IPS DF 6.9 (cell line): ENCODE data around the gene ACAP2.

Experiments
- DNase-seq: peaks from one replicate; pipeline ENCODE4 v3.0.0-alpha.2; 2013; ENCODE audit warnings: low read depth, low spot score
- H3K27ac ChIP-seq: one replicate; pipeline ENCODE4 v1.5.1; 2013; ENCODE audit warnings: low read length, control low read depth
- H3K27me3 ChIP-seq: 2 replicates; pipeline ENCODE4 v1.6.1; 2013; ENCODE audit warnings: mild to moderate bottlenecking, low read length; ENCODE audit not compliant: control insufficient read depth, insufficient read depth
- H3K36me3 ChIP-seq: 2 replicates; pipeline ENCODE4 v1.6.1; 2013; ENCODE audit warnings: low read length; ENCODE audit not compliant: control insufficient read depth, insufficient read depth
- H3K4me1 ChIP-seq: 2 replicates; pipeline ENCODE4 v1.6.1; 2013; ENCODE audit warnings: low read length; ENCODE audit not compliant: control insufficient read depth, insufficient read depth
- H3K4me3 ChIP-seq: 2 replicates; pipeline ENCODE4 v1.5.1; 2013; ENCODE audit warnings: mild to moderate bottlenecking, low read length
- H3K9me3 ChIP-seq: 2 replicates; pipeline ENCODE4 v1.6.1; 2013; ENCODE audit warnings: low read length, inconsistent platforms; ENCODE audit not compliant: control insufficient read depth, insufficient read depth
- WGBS: extraction: QIAGEN DNeasy Blood & Tissue Kit; methylation state at CpG from one replicate; pipeline ENCODE4 v1.1.7; 2013; ENCODE audit warnings: mixed read lengths, missing lambda C conversion rate; ENCODE audit not compliant: insufficient read length, insufficient coverage; 5-methylcytosine and 5-hydroxymethylcytosine counted together

The ACAP2 gene

GRCh38 chr3:195254454-195255175 lies 188.2 kb downstream of the ACAP2 start:
- peaks cover 19% of the 10 kb centered on the region for H3K4me1 ChIP-seq
- no CpG with 5 or more reads among the region's 16 CpGs for WGBS

DNA sequence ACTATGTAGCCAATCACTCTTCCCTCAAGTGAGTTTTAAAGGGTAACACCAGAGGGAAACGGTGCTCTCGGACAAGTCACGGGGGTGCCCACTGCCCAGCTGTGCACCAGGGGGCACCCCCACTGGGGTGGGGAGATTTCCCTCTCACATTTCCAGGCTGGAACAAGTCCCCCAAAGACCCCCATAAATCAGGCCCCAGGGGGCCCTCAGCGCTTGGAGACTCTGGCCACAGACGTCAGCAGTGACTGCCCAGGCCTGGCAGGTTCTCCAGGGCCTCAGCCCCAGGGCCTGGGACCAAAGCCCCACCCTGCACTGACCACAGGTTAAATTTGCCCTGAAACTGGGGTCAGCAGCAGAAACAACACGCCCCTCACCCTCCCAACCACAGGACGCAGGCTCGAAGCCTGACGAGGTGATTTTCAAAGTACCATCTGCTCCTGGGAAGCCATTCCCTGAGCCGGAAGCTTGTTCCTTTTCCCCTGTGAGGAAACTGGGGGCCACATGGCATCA lies 188.8 kb downstream of the ACAP2 start:
- no peak overlapping the region for H3K27ac ChIP-seq
- H3K36me3 ChIP-seq: no peaks in the 10 kb centered on the region
- WGBS: no CpG with 5 or more reads among the region's 10 CpGs
- no peak overlapping the region for H3K4me3 ChIP-seq
- no peaks in the 10 kb centered on the region for H3K9me3 ChIP-seq
- no peaks in the 10 kb centered on the region for H3K27me3 ChIP-seq
- H3K4me1 ChIP-seq: peaks cover 15% of the 10 kb centered on the region
- no peak for DNase-seq

More at GRCh38 chr3:195254454-195255175, 188.2 kb downstream of the ACAP2 start:
- Histone ChIP-seq H3K4me3 (no peak overlapping the region), H3K27ac (no peak overlapping the region), H3K36me3 (no peaks in the 10 kb centered on the region), H3K9me3 (no peaks in the 10 kb centered on the region), H3K27me3 (no peaks in the 10 kb centered on the region)
- no peak for DNase-seq

DNA sequence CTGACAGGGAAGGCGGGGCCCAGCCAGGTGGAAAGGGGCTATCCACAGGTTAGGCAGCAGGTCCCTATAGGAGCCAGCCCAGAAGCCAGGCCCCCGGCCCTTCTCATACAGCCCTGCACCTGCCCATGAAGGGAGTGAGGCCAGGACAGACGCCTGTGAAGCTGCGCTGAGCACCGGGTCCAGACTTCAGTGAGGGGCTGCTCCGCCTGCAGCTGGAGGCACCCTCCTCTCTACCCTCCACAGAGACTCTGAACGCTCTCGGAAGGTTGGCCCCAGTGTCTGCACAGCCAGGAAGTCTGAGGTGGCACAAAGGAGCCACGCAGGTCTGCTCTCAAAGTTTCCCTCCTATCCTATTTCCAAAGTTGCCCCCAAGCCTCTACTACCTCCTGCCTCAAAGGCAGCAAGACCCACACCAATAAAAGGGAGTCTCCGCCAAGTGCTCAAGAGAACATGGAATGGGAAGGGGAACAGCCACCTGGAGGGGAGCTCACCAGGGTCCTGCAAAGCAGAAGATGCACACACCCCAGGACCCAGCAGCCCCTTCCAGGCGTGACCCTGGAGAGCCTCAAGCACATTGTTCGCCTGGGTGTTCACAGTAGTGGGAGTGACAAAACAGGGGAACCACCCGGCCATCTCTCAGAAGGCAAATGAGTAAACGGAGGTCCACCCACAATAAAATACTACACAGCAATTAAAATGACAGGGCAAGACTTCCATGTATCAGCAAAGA lies 191.3 kb downstream of the ACAP2 start:
- no CpG with 5 or more reads among the region's 14 CpGs for WGBS
- Histone ChIP-seq H3K27ac (no peak overlapping the region), H3K27me3 (no peaks in the 10 kb centered on the region), H3K4me1 (peaks cover 13% of the 10 kb centered on the region), H3K9me3 (no peaks in the 10 kb centered on the region), H3K36me3 (no peaks in the 10 kb centered on the region), H3K4me3 (no peak overlapping the region)
- no peak for DNase-seq

DNA sequence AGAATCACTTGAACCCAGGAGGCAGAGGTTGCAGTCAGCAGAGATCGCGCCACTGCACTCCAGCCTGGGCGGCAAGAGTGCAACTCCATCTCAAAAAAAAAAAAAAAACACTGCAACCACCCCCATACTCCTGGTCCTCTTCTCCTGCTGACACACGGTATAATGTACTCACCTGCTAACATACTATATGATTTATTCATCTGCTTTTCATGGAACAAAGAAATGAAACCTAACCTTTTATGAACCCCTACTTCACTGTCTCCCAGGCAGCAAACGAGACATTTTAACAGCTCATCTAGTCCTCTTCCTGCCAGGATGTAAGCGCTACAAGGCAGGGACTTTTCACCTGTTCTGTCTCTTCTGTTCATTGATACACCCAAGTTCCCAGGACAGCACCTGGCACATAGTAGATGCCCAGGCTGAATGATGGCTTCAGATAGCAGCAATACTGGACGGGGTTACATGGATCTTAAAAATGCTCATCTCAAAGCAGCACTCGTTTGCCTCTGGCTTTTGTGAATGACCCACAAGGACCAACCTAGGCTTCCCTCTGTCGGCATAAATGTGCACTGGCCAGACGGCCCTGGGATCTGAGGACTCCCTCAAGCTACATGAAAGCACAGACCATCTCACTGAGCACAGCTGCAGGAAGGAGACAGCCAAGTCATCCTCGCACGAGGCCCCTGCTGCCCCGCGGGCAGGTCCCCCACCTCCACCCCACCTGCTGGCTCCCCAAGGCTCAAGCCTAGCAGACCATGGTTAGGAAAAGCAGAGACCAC lies 192.2 kb downstream of the ACAP2 start:
- no peaks in the 10 kb centered on the region for H3K9me3 ChIP-seq
- H3K27me3 ChIP-seq: no peaks in the 10 kb centered on the region
- no CpG with 5 or more reads among the region's 14 CpGs for WGBS
- H3K4me3 ChIP-seq: no peak overlapping the region
- no peak overlapping the region for H3K27ac ChIP-seq
- no peak for DNase-seq
- H3K4me1 ChIP-seq: peaks cover 13% of the 10 kb centered on the region
- H3K36me3 ChIP-seq: no peaks in the 10 kb centered on the region

- peaks cover 10% of the 10 kb centered on the region for H3K4me1 ChIP-seq
- WGBS: no CpG with 5 or more reads among the region's 11 CpGs
These were observed 192.9 kb downstream of the ACAP2 start for GRCh38 chr3:195249858-195250464.

GRCh38 chr3:195249057-195249770 lies 193.6 kb downstream of the ACAP2 start:
- Histone ChIP-seq H3K4me1 (peaks cover 6% of the 10 kb centered on the region), H3K27me3 (no peaks in the 10 kb centered on the region), H3K27ac (no peak overlapping the region), H3K36me3 (no peaks in the 10 kb centered on the region), H3K4me3 (no peak overlapping the region), H3K9me3 (no peaks in the 10 kb centered on the region)
- DNase-seq: no peak
- WGBS: no CpG with 5 or more reads among the region's 21 CpGs

More at GRCh38 chr3:195249858-195250464, 192.9 kb downstream of the ACAP2 start:
- H3K27ac ChIP-seq: no peak overlapping the region
- no peaks in the 10 kb centered on the region for H3K9me3 ChIP-seq
- no peak for DNase-seq
- no peaks in the 10 kb centered on the region for H3K27me3 ChIP-seq
- H3K4me3 ChIP-seq: no peak overlapping the region
- H3K36me3 ChIP-seq: no peaks in the 10 kb centered on the region

DNA sequence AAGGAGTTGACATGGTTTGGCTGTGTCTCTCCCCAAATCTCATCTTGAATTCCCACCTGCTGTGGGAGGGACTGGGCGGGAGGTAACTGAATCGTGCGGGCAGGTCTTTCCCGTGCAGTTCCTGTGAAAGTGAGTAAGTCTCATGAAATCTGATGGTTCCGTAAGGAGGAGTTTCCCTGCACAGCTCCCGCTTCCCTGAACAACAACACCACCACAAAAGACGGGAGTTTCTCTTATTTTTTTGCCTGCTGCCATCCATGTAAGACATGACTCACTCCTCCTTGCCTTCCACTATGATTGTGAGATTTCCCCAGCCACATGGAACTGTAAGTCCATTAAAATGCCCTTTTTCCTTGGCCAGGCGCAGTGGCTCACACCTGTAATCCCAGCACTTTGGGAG lies 194.5 kb downstream of the ACAP2 start:
- Histone ChIP-seq H3K27me3 (no peaks in the 10 kb centered on the region), H3K4me1 (peaks cover 6% of the 10 kb centered on the region), H3K27ac (no peak overlapping the region), H3K9me3 (no peaks in the 10 kb centered on the region), H3K36me3 (no peaks in the 10 kb centered on the region), H3K4me3 (no peak overlapping the region)
- no peak for DNase-seq
- no CpG with 5 or more reads among the region's 8 CpGs for WGBS

- H3K36me3 ChIP-seq: no peaks in the 10 kb centered on the region
- WGBS: no CpG with 5 or more reads among the region's 8 CpGs
- H3K4me1 ChIP-seq: peaks cover 6% of the 10 kb centered on the region
- H3K27ac ChIP-seq: no peak overlapping the region
- no peaks in the 10 kb centered on the region for H3K27me3 ChIP-seq
- H3K9me3 ChIP-seq: no peaks in the 10 kb centered on the region
- no peak overlapping the region for H3K4me3 ChIP-seq
- no peak for DNase-seq
These were observed 195.0 kb downstream of the ACAP2 start for GRCh38 chr3:195247863-195248189.

GRCh38 chr3:195247086-195247862 lies 195.5 kb downstream of the ACAP2 start:
- Histone ChIP-seq H3K27me3 (no peaks in the 10 kb centered on the region), H3K36me3 (no peaks in the 10 kb centered on the region), H3K27ac (no peak overlapping the region), H3K4me3 (no peak overlapping the region), H3K9me3 (no peaks in the 10 kb centered on the region), H3K4me1 (peaks cover 6% of the 10 kb centered on the region)
- no peak for DNase-seq
- WGBS: no CpG with 5 or more reads among the region's 24 CpGs
